ENCODE results near the gene PRR12.

DNA sequence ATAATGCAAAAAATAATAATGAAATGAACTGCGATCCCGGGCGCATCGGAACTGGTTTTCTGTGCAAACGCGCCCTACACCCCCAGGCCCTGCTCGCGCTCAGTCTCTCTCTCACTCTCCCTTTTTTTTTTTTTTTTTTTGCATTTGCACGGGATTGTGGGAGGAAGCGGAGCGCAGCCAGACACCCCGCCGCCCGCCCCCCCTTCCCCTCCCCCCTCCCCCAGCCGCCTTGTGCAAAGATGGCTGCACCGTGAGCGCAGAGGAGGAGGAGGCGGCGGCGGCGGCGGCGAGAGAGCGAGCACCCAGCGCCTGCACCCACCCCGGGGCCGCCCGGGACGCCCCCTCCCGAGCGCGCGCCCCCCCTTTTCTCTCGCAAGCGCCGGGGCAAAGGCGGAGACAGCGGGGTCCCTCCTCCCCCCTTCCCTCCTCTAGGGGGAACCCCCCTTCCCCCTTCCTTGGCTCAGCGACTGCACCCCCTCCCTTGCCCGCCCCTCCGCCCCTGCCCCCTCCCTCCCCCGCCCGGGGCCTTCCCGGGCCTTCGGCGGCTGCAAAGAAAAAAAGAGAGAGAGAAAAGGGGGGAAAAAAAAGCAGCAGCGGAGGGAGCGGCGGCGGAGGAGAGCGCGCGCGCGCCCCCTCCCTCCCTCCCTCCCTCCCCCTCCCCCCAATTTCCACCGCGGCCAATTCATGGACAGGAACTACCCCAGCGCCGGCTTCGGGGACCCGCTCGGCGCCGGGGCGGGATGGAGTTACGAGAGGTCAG lies at the start of gene PRR12:
- TF ChIP-seq, protein P1, sequence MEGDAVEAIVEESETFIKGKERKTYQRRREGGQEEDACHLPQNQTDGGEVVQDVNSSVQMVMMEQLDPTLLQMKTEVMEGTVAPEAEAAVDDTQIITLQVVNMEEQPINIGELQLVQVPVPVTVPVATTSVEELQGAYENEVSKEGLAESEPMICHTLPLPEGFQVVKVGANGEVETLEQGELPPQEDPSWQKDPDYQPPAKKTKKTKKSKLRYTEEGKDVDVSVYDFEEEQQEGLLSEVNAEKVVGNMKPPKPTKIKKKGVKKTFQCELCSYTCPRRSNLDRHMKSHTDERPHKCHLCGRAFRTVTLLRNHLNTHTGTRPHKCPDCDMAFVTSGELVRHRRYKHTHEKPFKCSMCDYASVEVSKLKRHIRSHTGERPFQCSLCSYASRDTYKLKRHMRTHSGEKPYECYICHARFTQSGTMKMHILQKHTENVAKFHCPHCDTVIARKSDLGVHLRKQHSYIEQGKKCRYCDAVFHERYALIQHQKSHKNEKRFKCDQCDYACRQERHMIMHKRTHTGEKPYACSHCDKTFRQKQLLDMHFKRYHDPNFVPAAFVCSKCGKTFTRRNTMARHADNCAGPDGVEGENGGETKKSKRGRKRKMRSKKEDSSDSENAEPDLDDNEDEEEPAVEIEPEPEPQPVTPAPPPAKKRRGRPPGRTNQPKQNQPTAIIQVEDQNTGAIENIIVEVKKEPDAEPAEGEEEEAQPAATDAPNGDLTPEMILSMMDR (IDR thresholded peaks at IDR 0.05): no peak
- TF ChIP-seq POLR2A (IDR thresholded peaks at IDR 0.05): peak in 1 of 2 donors; percentile 26
